Thoracic aorta (tissue), 2 donors: ENCODE results near the gene CALCA. TPM values are rescaled to one million over a fixed set of nuclear protein-coding genes. Genes with fewer than 3 reads are reported as not detected.

Experiments used
- ATAC-seq: fragments of 150-250 bp; one replicate; pipeline ENCODE4 v1.8.0; 2017; ENCODE audit warnings: low read depth; ENCODE audit not compliant: insufficient number of reproducible peaks, low FRiP score
- DNase-seq: peaks from one replicate; pipeline ENCODE4 v3.0.0-alpha.2; 2020; ENCODE audit warnings: low spot score
- H3K27ac ChIP-seq, 2 donors: fragments of 200-600 bp; sonication (generic); 1 replicate in 1 of 2; 2 replicates in 1 of 2; pipeline ENCODE4 v1.5.1; 2016; ENCODE audit warnings: mild to moderate bottlenecking in 2 of 2, moderate library complexity in 2 of 2
- H3K27me3 ChIP-seq: fragments of 200-600 bp; sonication (generic); replicated peaks from 2 replicates; pipeline ENCODE4 v1.6.0; 2016; ENCODE audit warnings: mild to moderate bottlenecking; ENCODE audit not compliant: insufficient read depth
- H3K36me3 ChIP-seq: fragments of 200-600 bp; sonication (generic); one replicate; pipeline ENCODE4 v1.5.1; 2016
- H3K4me1 ChIP-seq, 2 donors: fragments of 200-600 bp; sonication (generic); 1 replicate in 1 of 2; 2 replicates in 1 of 2; pipeline versions ENCODE4 v1.5.1 to v1.6.0; 2016; ENCODE audit warnings: low read depth in 2 of 2, mild to moderate bottlenecking in 1 of 2; ENCODE audit not compliant: control insufficient read depth in 1 of 2
- H3K4me3 ChIP-seq: fragments of 200-600 bp; sonication (generic); 2 replicates; pipeline ENCODE4 v1.5.1; 2016; ENCODE audit warnings: mild to moderate bottlenecking
- H3K9me3 ChIP-seq: fragments of 200-600 bp; sonication (generic); 2 replicates; pipeline ENCODE4 v1.5.1; 2016
- total RNA-seq, 2 donors: library from RNA; depleted of rRNA; stranded (reverse); fragments of >200 nt; gene quantifications; one replicate each; pipeline versions ENCODE4 v1.1.0 to v1.2.3, GENCODE V29; 2016
- TF ChIP-seq, protein P1 (sequence below): fragments of 200-600 bp; sonication (generic); IDR thresholded peaks from one replicate; pipeline ENCODE4 v1.5.1; 2019; ENCODE audit warnings: antibody characterized with exemption

CALCA gene
- total RNA-seq, 2 donors from 2014 or later, result 3.1 TPM; not detected in 1

DNA sequence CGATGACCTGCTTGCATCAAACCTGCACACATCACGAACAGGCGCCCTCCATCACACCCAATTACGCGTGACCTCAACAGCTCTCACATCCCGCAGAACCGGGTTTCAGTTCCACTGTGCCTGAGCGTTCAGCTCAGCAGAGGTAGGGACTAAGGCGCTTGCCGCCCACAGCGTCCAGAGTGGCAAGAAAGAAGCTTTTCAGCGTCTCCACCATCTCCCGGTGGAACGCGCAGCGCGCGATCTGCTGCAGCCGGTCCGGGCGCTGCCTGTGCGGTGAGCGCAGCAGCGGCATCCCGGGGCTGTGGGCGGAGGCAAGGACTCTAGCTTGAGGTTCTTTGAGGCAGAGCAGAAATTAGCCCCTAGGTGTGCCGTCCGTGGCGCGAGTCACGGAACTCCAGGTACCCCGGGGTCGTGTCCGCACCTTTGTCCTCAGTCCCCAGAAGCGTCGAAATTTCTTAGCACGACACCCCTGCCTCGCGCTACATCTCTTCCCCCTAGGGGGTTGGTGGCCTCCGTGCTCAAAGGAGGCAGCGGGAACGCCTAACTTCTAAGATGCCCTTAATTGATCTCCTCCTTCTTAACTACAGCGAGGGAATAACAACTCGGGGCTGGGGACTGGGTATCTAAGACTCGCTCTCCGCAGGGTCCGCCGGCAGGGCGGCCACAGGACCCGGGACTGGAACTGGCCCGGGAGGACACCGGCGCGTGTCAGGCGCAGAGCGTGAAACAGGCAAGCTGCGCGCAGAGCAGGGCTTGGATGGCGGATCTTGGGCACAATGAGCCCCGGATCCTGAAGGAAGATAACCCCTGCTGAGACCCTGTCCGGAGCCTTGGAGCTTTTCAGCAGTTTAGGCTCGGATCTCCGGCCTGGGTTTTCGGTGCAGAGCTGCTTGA is 1.7 kb upstream of the CALCA start:
- DNase-seq, result no peak
- Histone ChIP-seq H3K9me3 (no peaks in the 10 kb centered on the region), H3K4me3 (peak overlapping the region; percentile 59), H3K36me3 (no peaks in the 10 kb centered on the region), H3K27ac (no peak overlapping the region), H3K27me3 (peaks cover 10% of the 10 kb centered on the region), H3K4me1 (peaks cover 24 to 36% of the 10 kb centered on the region in 2 donors)
- ATAC-seq, result no peak
- TF ChIP-seq, protein P1, sequence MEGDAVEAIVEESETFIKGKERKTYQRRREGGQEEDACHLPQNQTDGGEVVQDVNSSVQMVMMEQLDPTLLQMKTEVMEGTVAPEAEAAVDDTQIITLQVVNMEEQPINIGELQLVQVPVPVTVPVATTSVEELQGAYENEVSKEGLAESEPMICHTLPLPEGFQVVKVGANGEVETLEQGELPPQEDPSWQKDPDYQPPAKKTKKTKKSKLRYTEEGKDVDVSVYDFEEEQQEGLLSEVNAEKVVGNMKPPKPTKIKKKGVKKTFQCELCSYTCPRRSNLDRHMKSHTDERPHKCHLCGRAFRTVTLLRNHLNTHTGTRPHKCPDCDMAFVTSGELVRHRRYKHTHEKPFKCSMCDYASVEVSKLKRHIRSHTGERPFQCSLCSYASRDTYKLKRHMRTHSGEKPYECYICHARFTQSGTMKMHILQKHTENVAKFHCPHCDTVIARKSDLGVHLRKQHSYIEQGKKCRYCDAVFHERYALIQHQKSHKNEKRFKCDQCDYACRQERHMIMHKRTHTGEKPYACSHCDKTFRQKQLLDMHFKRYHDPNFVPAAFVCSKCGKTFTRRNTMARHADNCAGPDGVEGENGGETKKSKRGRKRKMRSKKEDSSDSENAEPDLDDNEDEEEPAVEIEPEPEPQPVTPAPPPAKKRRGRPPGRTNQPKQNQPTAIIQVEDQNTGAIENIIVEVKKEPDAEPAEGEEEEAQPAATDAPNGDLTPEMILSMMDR, result no peak

DNA sequence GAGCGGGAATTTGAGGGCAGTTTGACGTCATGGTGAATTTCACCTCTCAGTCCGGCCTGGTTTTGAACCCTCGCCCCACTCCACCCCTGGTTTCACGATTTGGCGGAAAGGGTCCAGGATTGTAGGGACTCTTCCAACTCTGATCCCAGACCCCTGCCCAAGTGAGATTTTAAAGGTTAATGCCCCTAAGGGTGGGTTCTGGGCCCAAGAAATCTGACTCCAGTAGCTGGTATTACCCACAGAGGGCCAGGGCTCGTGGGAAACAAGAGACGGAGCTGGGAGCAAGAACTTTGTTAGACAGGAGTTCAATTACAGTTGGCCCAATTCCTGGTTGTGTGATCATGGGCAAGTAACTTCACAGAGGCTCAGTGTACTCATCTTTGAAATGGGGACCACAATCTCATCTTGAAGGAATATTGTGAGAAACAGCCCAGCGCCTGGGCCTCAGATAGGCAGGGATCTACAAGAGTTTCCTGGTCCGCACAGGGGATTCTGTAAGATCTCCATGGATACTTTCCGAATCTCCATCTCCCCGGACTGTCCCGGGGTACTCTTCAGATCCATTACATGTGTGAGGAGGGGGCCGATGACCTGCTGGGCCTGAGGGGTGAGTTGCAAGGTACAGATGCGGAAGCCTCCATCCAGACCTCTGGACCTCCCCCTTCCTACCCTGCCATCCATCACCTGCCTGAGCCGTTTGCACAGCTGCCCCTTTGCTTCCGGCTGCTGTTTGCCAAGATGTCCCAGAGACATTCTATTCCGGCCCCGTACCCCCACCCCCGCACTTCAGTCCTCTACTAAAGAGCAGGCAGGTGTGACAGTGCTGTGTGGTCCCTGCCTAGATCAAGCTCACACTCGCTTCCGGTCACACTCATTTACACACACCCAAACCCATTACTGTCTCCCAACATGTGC is 687 bp upstream of the CALCA start:
- H3K4me3 ChIP-seq, result peak overlapping the region; percentile 59
- H3K27me3 ChIP-seq, result peaks cover 10% of the 10 kb centered on the region
- H3K9me3 ChIP-seq, result no peaks in the 10 kb centered on the region
- TF ChIP-seq, protein P1, result no peak
- no peak overlapping the region for H3K27ac ChIP-seq
- no peaks in the 10 kb centered on the region for H3K36me3 ChIP-seq
- no peak for ATAC-seq
- DNase-seq, result no peak
- peaks cover 24 to 36% of the 10 kb centered on the region in 2 donors for H3K4me1 ChIP-seq

DNA sequence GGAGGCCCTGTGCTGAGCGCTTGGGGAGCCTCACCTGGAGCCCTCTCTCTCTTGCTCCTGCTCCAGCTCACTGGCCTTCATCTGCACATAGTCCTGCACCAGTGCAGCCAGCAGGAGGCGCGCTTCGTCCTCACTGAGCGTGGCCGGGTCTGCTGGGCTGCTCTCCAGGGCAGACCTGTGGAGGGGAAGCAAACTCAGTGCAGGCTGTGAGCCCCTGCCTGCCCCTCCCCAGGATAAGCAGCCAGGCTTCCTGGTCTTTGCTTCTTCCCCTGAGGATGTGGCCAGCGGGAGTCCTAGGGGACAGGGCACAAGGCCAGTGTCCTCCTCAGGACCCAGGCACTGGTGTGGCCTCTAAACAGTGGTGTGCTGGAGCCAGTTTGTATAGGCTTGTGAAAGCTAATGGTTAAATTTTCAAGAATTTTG is 2.2 kb downstream of the CALCA start:
- no peaks in the 10 kb centered on the region for H3K36me3 ChIP-seq
- peaks cover 10% of the 10 kb centered on the region for H3K27me3 ChIP-seq
- no peaks in the 10 kb centered on the region for H3K9me3 ChIP-seq
- DNase-seq (no peak), ATAC-seq (no peak)
- no peak overlapping the region for H3K4me3 ChIP-seq
- TF ChIP-seq, protein P1, result peak; percentile 13
- peaks cover 20 to 30% of the 10 kb centered on the region in 2 donors for H3K4me1 ChIP-seq
- H3K27ac ChIP-seq, result no peak overlapping the region

DNA sequence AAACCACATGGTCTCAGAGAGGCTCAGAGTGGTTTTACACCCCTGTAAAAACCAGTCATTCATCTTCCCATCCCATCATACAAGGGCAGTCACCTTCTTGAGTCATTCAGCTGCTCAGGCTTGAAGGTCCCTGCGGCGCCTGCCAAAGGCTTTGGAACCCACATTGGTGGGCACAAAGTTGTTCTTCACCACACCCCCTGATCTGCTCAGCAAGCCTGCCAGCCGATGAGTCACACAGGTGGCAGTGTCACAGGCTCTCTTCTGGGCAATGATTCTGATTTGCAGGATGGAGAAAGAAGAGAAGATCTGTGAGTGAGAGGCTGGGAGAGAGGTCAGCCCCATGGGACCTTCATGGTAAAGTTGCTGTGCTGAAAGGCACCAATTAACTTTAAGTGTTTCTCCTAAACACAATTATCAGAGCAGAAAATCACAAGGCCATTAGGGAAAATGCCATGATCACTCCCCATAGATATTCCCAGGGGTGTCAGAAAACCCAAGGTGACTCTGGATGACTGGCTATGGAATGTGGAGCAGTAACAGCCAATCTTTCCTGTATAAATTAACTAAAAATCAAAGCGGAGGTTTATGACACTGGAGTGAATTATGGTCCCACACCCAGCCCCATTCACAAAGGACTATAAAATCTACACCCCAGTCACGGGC is 4.4 kb downstream of the CALCA start:
- Histone ChIP-seq H3K9me3 (no peaks in the 10 kb centered on the region), H3K36me3 (no peaks in the 10 kb centered on the region), H3K4me1 (peaks cover 4 to 11% of the 10 kb centered on the region in 2 donors), H3K4me3 (no peak overlapping the region), H3K27me3 (peaks cover 10% of the 10 kb centered on the region), H3K27ac (no peak overlapping the region)
- TF ChIP-seq, protein P1, result no peak
- ATAC-seq, result no peak
- DNase-seq, result no peak
